H1 (cell line): ENCODE results near the gene FAM53C. TPM values are rescaled to one million over a fixed set of nuclear protein-coding genes. Genes with fewer than 3 reads are reported as not detected.
"Not testable (repeated sequence)": the region's sequence is repeated elsewhere in the genome, so short reads cannot be mapped to it uniquely, and the experiment has no call there.

Experiments
- CTCF ChIA-PET: fragments of 300-600 bp; sonication (Branson Sonifier 250); formaldehyde crosslinking; loops from one replicate; lab custom pipeline; 2021; ENCODE audit not compliant: partially characterized antibody; lab: Charles Lee
- POLR2A ChIA-PET: fragments of 300-600 bp; sonication (Branson Sonifier 250); formaldehyde crosslinking; loops from one replicate; lab custom pipeline; 2021; ENCODE audit warnings: inconsistent platforms; ENCODE audit not compliant: partially characterized antibody; lab: Charles Lee
- DNase-seq, 2 experiments: peaks; one replicate each; pipeline versions ENCODE4 v3.0.0 to v3.0.0-alpha.2; 2010 to 2022; ENCODE audit warnings: low spot score in 2 of 2, low read depth in 1 of 2, mixed read lengths in 1 of 2
- FAIRE-seq: peaks from 2 replicates; lab custom pipeline; 2011; peaks lifted over from hg19 to GRCh38; lab: Jason Lieb, UNC
- H2AFZ ChIP-seq: 2 replicates; pipeline ENCODE4 v1.8.1; 2012; ENCODE audit warnings: low read length, inconsistent platforms
- H2AK5ac ChIP-seq: 2 replicates; pipeline ENCODE4 v1.6.1; 2013; ENCODE audit warnings: low read depth, low read length
- H2BK120ac ChIP-seq: replicated peaks from 2 replicates; pipeline ENCODE3; 2013; ENCODE audit warnings: low read depth, low read length, inconsistent platforms
- H2BK12ac ChIP-seq: 2 replicates; pipeline ENCODE4 v1.6.1; 2013; ENCODE audit warnings: low read depth, low read length
- H2BK15ac ChIP-seq: 2 replicates; pipeline ENCODE4 v1.6.1; 2013; ENCODE audit warnings: low read length
- H2BK20ac ChIP-seq: 2 replicates; pipeline ENCODE4 v1.6.1; 2013; ENCODE audit warnings: low read length
- H2BK5ac ChIP-seq: 2 replicates; pipeline ENCODE4 v1.6.1; 2013; ENCODE audit warnings: low read depth, low read length
- H3K14ac ChIP-seq: 2 replicates; pipeline ENCODE4 v1.6.1; 2013; ENCODE audit warnings: inconsistent platforms; ENCODE audit not compliant: insufficient read length
- H3K18ac ChIP-seq: 2 replicates; pipeline ENCODE4 v1.6.1; 2013; ENCODE audit warnings: low read length; ENCODE audit errors: extremely low read depth
- H3K23ac ChIP-seq: 2 replicates; pipeline ENCODE4 v1.6.1; 2013; ENCODE audit warnings: inconsistent platforms; ENCODE audit not compliant: insufficient read length
- H3K23me2 ChIP-seq: 2 replicates; pipeline ENCODE4 v1.6.1; 2013; ENCODE audit warnings: low read depth, low read length
- H3K27ac ChIP-seq: 2 replicates; pipeline ENCODE4 v1.6.1; 2011; ENCODE audit warnings: low read depth, low read length, inconsistent platforms
- H3K27me3 ChIP-seq, 4 experiments: replicated peaks in 1 of 4; 1 replicate in 1 of 4; 2 replicates in 3 of 4; pipeline versions ENCODE4 v1.6.1 to v1.8.1; 2011 to 2013; ENCODE audit warnings: low read length in 3 of 4, mild to moderate bottlenecking in 3 of 4, inconsistent platforms in 2 of 4, mixed read lengths in 2 of 4, moderate library complexity in 1 of 4; ENCODE audit not compliant: control insufficient read depth in 3 of 4, insufficient read depth in 3 of 4; ENCODE audit errors: extremely low read depth in 1 of 4
- H3K36me3 ChIP-seq, 4 experiments: 2 replicates each; pipeline versions ENCODE4 v1.6.1 to v1.8.1; 2011 to 2013; ENCODE audit warnings: mild to moderate bottlenecking in 4 of 4, low read length in 3 of 4, moderate library complexity in 2 of 4, control low read depth in 1 of 4, inconsistent platforms in 1 of 4; ENCODE audit not compliant: insufficient read depth in 4 of 4, control insufficient read depth in 2 of 4
- H3K4ac ChIP-seq: replicated peaks from 2 replicates; pipeline ENCODE3; 2013; ENCODE audit warnings: low read length, low read depth, mixed read lengths, inconsistent platforms; ENCODE audit not compliant: insufficient read length
- H3K4me1 ChIP-seq, 4 experiments: replicated peaks in 1 of 4; 1 replicate in 1 of 4; 2 replicates in 3 of 4; pipeline versions ENCODE4 v1.6.1 to v1.8.1; 2011 to 2013; ENCODE audit warnings: low read length in 3 of 4, inconsistent platforms in 2 of 4, mixed read lengths in 1 of 4; ENCODE audit not compliant: insufficient read depth in 4 of 4, control insufficient read depth in 3 of 4
- H3K4me2 ChIP-seq, 2 experiments: 2 replicates each; pipeline versions ENCODE4 v1.6.1 to v1.8.1; 2011 to 2013; ENCODE audit warnings: low read depth in 2 of 2, low read length in 2 of 2, control low read depth in 1 of 2, inconsistent platforms in 1 of 2, mild to moderate bottlenecking in 1 of 2; ENCODE audit not compliant: insufficient read depth in 1 of 2
- H3K4me3 ChIP-seq, 4 experiments: fragments of 200-600, 300-600 bp in 1 of 4; sonication (generic), shearing (Covaris generic), sonication (Bioruptor Twin) in 1 of 4; 2 replicates each; pipeline versions ENCODE4 v1.5.1 to v1.8.1; 2011 to 2016; ENCODE audit warnings: low read length in 4 of 4, low read depth in 3 of 4, control low read depth in 2 of 4, inconsistent platforms in 2 of 4, mild to moderate bottlenecking in 2 of 4, mixed read lengths in 1 of 4, moderate library complexity in 1 of 4; ENCODE audit not compliant: insufficient read depth in 2 of 4; ENCODE audit errors: extremely low read depth in 1 of 4
- H3K56ac ChIP-seq: replicated peaks from 2 replicates; pipeline ENCODE3; 2013; ENCODE audit warnings: low read depth, mild to moderate bottlenecking, mixed read lengths, low read length, inconsistent platforms; ENCODE audit not compliant: insufficient read length
- H3K79me1 ChIP-seq: 2 replicates; pipeline ENCODE4 v1.6.1; 2013; ENCODE audit warnings: low read depth, low read length, control low read depth
- H3K79me2 ChIP-seq, 2 experiments: 2 replicates each; pipeline versions ENCODE4 v1.6.1 to v1.8.1; 2012 to 2013; ENCODE audit warnings: low read length in 2 of 2, mild to moderate bottlenecking in 2 of 2, inconsistent platforms in 1 of 2; ENCODE audit not compliant: insufficient read depth in 2 of 2, control insufficient read depth in 1 of 2
- H3K9ac ChIP-seq, 4 experiments: replicated peaks in 1 of 4; 1 replicate in 1 of 4; 2 replicates in 3 of 4; pipeline versions ENCODE4 v1.6.1 to v1.8.1; 2011 to 2013; ENCODE audit warnings: low read depth in 3 of 4, low read length in 3 of 4, control low read depth in 2 of 4, mild to moderate bottlenecking in 2 of 4, moderate library complexity in 2 of 4, inconsistent platforms in 1 of 4; ENCODE audit errors: extremely low read depth in 1 of 4
- H3K9me3 ChIP-seq, 2 experiments: 2 replicates each; pipeline versions ENCODE4 v1.6.1 to v1.8.1; 2012 to 2013; ENCODE audit warnings: mild to moderate bottlenecking in 2 of 2, moderate library complexity in 2 of 2, control low read depth in 1 of 2, inconsistent platforms in 1 of 2, low read depth in 1 of 2, low read length in 1 of 2, mixed read lengths in 1 of 2; ENCODE audit not compliant: insufficient read depth in 2 of 2
- H4K20me1 ChIP-seq, 2 experiments: replicated peaks in 1 of 2; 2 replicates each; pipeline versions ENCODE3 to v1.8.1; 2011 to 2013; ENCODE audit warnings: inconsistent platforms in 2 of 2, low read length in 2 of 2, mild to moderate bottlenecking in 1 of 2; ENCODE audit not compliant: insufficient read depth in 2 of 2, control insufficient read depth in 1 of 2
- H4K5ac ChIP-seq: 2 replicates; pipeline ENCODE4 v1.6.1; 2013; ENCODE audit warnings: low read length, low read depth, mixed read lengths, inconsistent platforms; ENCODE audit not compliant: insufficient read length
- H4K8ac ChIP-seq: 2 replicates; pipeline ENCODE4 v1.8.0; 2013; ENCODE audit warnings: mild to moderate bottlenecking, moderate library complexity, low read length, inconsistent platforms; ENCODE audit not compliant: insufficient read depth; ENCODE audit errors: extremely low read depth
- H4K91ac ChIP-seq: replicated peaks from 2 replicates; pipeline ENCODE3; 2013; ENCODE audit warnings: low read length, mixed read lengths, inconsistent platforms; ENCODE audit not compliant: insufficient read length
- WGBS, 2 experiments: shearing (Covaris generic) in 1 of 2; methylation state at CpG; one replicate each; pipeline versions ENCODE4 v1.1.6 to v1.1.7; 2013 to 2015; ENCODE audit warnings: low lambda C conversion rate in 2 of 2, mixed read lengths in 2 of 2, inconsistent platforms in 1 of 2, low coverage in 1 of 2, missing lambda C conversion rate in 1 of 2; ENCODE audit not compliant: insufficient replicate concordance in 2 of 2, insufficient coverage in 1 of 2, insufficient read length in 1 of 2; ENCODE audit errors: extremely low coverage in 1 of 2, missing lambda C conversion rate in 1 of 2; 5-methylcytosine and 5-hydroxymethylcytosine counted together
- polyA plus RNA-seq, 7 experiments: library from polyadenylated mRNA; depleted of rRNA in 3 of 7; stranded (reverse) in 5 of 7; unstranded in 2 of 7; fragments of >200 nt in 5 of 7; fragments of 200-250 nt in 2 of 7; gene quantifications; 1 replicate in 5 of 7; 2 replicates in 1 of 7; 4 replicates in 1 of 7; pipeline versions ENCODE4 v1.2.1 to v1.2.3, GENCODE V29; 2011 to 2013; ENCODE audit warnings: missing spikeins in 2 of 7, mixed read lengths in 2 of 7
- total RNA-seq: library from RNA; stranded (reverse); fragmentation: NEBNext Ultra II Directional; extraction: Animal tissue kit (Norgen Biotek cat#: 25700); gene quantifications from 2 replicates; pipeline ENCODE4 v1.2.1, GENCODE V29; 2021

FAM53C gene
- total and polyA plus RNA-seq, 2 of the 8 experiments (the other 6 are each of a cell fraction or from before 2014, with no cell fraction given), result 57.6 to 75.3 TPM

DNA sequence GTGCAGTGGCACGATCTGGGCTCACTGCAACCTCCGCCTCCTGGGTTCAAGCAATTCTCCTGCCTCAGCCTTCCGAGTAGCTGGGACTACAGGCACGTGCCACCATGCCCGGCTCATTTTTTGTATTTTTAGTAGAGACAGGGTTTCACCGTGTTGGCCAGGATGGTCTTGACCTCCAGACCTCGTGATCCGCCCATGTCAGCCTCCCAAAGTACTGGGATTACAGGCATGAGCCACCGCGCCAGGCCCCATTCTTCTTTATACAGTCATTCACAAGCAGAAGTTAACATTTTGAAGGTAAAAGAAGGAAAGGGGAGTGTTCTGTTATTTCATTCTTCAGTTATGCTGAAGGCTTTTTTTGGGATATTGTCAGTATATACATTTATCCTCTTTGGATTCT lies 51.8 kb downstream of the FAM53C start:
- H3K27ac ChIP-seq, H2BK12ac ChIP-seq, H3K4me3 ChIP-seq, H4K8ac ChIP-seq, H3K79me1 ChIP-seq, H3K9ac ChIP-seq, H2BK120ac ChIP-seq, H4K91ac ChIP-seq, H3K9me3 ChIP-seq, H3K4me2 ChIP-seq, H3K79me2 ChIP-seq, H3K4ac ChIP-seq, H2BK5ac ChIP-seq, H3K14ac ChIP-seq, DNase-seq, H3K56ac ChIP-seq, H3K27me3 ChIP-seq, H4K20me1 ChIP-seq, H2AK5ac ChIP-seq, H3K4me1 ChIP-seq, H3K18ac ChIP-seq, H3K23me2 ChIP-seq, FAIRE-seq, H3K23ac ChIP-seq, H2BK20ac ChIP-seq, H2BK15ac ChIP-seq, H2AFZ ChIP-seq, H4K5ac ChIP-seq: not testable (repeated sequence)
- POLR2A ChIA-PET, result interaction anchor here (1.3 to 2.4 kb wide), 2 partner anchors 37 to 52 kb away, joined by 4 to 6 read pairs; partner anchors contain the start of gene FAM53C
- WGBS, 2 experiments, result 89% methylated on average over 10 of the region's 10 CpGs; no CpG with 5 or more reads in 1 of the 2 experiments
- CTCF ChIA-PET, result interaction anchor here (0.7 to 2.3 kb wide), 5 partner anchors 9 to 210 kb away, joined by 3 to 7 read pairs (median 3); partner anchors contain the start of gene KDM3B
- peaks cover 11 to 60% (median 39%) of the 10 kb centered on the region in 4 experiments for H3K36me3 ChIP-seq
